HG03196 (cell line): ENCODE results near the gene MAP2.
"Not testable (repeated sequence)": the region's sequence is repeated elsewhere in the genome, so short reads cannot be mapped to it uniquely, and the experiment has no call there.

Experiments
- ATAC-seq: cut with Tn5 transposase; IDR thresholded peaks from one replicate; pipeline ENCODE4 v1.9.1; 2021; ENCODE audit not compliant: unreplicated experiment

MAP2 gene

GRCh38 chr2:209473930-209474419, 50.1 kb downstream of the MAP2 start:
- ATAC-seq, result no peak

GRCh38 chr2:209474960-209475359, 51.1 kb downstream of the MAP2 start:
- ATAC-seq, result no peak

GRCh38 chr2:209476367-209477208, 52.7 kb downstream of the MAP2 start:
- no peak for ATAC-seq

- ATAC-seq, result not testable (repeated sequence)
Measured at GRCh38 chr2:209492296-209492695, 68.4 kb downstream of the MAP2 start.

GRCh38 chr2:209495068-209495620, 71.3 kb downstream of the MAP2 start:
- not testable (repeated sequence) for ATAC-seq

GRCh38 chr2:209495855-209496585, 72.2 kb downstream of the MAP2 start:
- no peak for ATAC-seq

GRCh38 chr2:209496586-209496982, 72.7 kb downstream of the MAP2 start:
- no peak for ATAC-seq

- ATAC-seq, result no peak
Measured at GRCh38 chr2:209498614-209499013, 74.8 kb downstream of the MAP2 start.

GRCh38 chr2:209499069-209499468, 75.2 kb downstream of the MAP2 start:
- ATAC-seq, result no peak

- no peak for ATAC-seq
Measured at GRCh38 chr2:209501579-209501978, 77.7 kb downstream of the MAP2 start.

GRCh38 chr2:209505410-209505809, 81.6 kb downstream of the MAP2 start:
- ATAC-seq, result no peak

- ATAC-seq, result no peak
Measured at GRCh38 chr2:209508255-209508654, 84.4 kb downstream of the MAP2 start.

- ATAC-seq, result no peak
Measured at GRCh38 chr2:209511637-209512036, 87.8 kb downstream of the MAP2 start.

GRCh38 chr2:209512971-209513370, 89.1 kb downstream of the MAP2 start:
- ATAC-seq, result no peak

GRCh38 chr2:209517436-209517835, 93.6 kb downstream of the MAP2 start:
- no peak for ATAC-seq

GRCh38 chr2:209519271-209519670, 95.4 kb downstream of the MAP2 start:
- no peak for ATAC-seq

GRCh38 chr2:209519906-209520305, 96.1 kb downstream of the MAP2 start:
- ATAC-seq, result no peak

GRCh38 chr2:209523041-209523740, 99.3 kb downstream of the MAP2 start:
- ATAC-seq, result no peak

- peak; percentile 38 for ATAC-seq
Measured at GRCh38 chr2:209523867-209524266, 100.0 kb downstream of the MAP2 start.

- no peak for ATAC-seq
Measured at GRCh38 chr2:209525331-209525730, 101.5 kb downstream of the MAP2 start.

- peak; percentile 43 for ATAC-seq
Measured at GRCh38 chr2:209525834-209526281, 102.0 kb downstream of the MAP2 start.
